Body of pancreas (tissue), 4 donors: Measurements from ENCODE around the gene SORCS2. TPM values are rescaled to one million over a fixed set of nuclear protein-coding genes. Genes with fewer than 3 reads are reported as not detected.

Source experiments
- ATAC-seq: fragments of 150-250 bp; one replicate; pipeline ENCODE4 v1.9.1; 2016
- DNase-seq, 4 donors: peaks; one replicate each; pipeline ENCODE4 v3.0.0-alpha.2; 2019
- H3K27ac ChIP-seq, 4 donors: fragments of 200-600 bp; sonication (generic); 1 replicate in 3 of 4; 2 replicates in 1 of 4; pipeline versions ENCODE4 v1.5.1 to v1.6.1; 2016 to 2019; ENCODE audit warnings: mild to moderate bottlenecking in 1 of 4, mixed read lengths in 1 of 4, moderate library complexity in 1 of 4
- H3K27me3 ChIP-seq, 2 donors: fragments of 200-600 bp; sonication (generic); one replicate each; pipeline ENCODE4 v1.6.0; 2016; ENCODE audit warnings: mild to moderate bottlenecking in 1 of 2
- H3K36me3 ChIP-seq, 2 donors: fragments of 200-600 bp; sonication (generic); replicated peaks in 1 of 2; 2 replicates each; pipeline ENCODE4 v1.5.1; 2016; ENCODE audit warnings: low read depth in 2 of 2; ENCODE audit not compliant: insufficient read depth in 1 of 2
- H3K4me1 ChIP-seq: fragments of 200-600 bp; sonication (generic); one replicate; pipeline ENCODE4 v1.6.0; 2016
- H3K4me3 ChIP-seq, 2 donors: fragments of 200-600 bp; sonication (generic); 1 replicate in 1 of 2; 2 replicates in 1 of 2; pipeline ENCODE4 v1.5.1; 2016 to 2019
- H3K9me3 ChIP-seq, 3 donors: fragments of 200-600 bp; sonication (generic); 1 replicate in 2 of 3; 2 replicates in 1 of 3; pipeline ENCODE4 v1.5.1; 2016
- CTCF ChIP-seq, 7 experiments: fragments of 450-650 bp in 4 of 7; fragments of 200-600 bp in 3 of 7; sonication (generic) in 3 of 7; IDR thresholded peaks; one replicate each; pipeline ENCODE4 v1.5.1; 2016 to 2019; ENCODE audit warnings: antibody characterized with exemption in 7 of 7
- POLR2A ChIP-seq, 3 donors: fragments of 450-650 bp; IDR thresholded peaks; one replicate each; pipeline ENCODE4 v1.6.1; 2016; ENCODE audit warnings: antibody characterized with exemption in 3 of 3, mild to moderate bottlenecking in 2 of 3
- WGBS, 2 donors: methylation state at CpG; one replicate each; pipeline ENCODE4 v1.1.5; 2017; 5-methylcytosine and 5-hydroxymethylcytosine counted together
- intact Hi-C: fragments of 100-400 bp; cut with DNase I; formaldehyde crosslinking; loops from one replicate; pipeline ENCODE4 v1.15.1; 2023
- total RNA-seq, 2 donors: library from RNA; depleted of rRNA; stranded (reverse); fragments of >200 nt; gene quantifications; one replicate each; pipeline ENCODE4 v1.1.0, GENCODE V29; 2016

The SORCS2 gene
- total RNA-seq, 2 donors from 2014 or later: 0.26 to 0.33 TPM

GRCh38 chr4:7608046-7608445 is 415.7 kb downstream of the SORCS2 start:
- no peak overlapping the region for H3K4me3 ChIP-seq
- no peaks in the 10 kb centered on the region for H3K4me1 ChIP-seq
- DNase-seq: no peak
- no peak overlapping the region for H3K27ac ChIP-seq
- no peak for TF ChIP-seq CTCF (IDR thresholded peaks at IDR 0.05)
- TF ChIP-seq POLR2A (IDR thresholded peaks at IDR 0.05): no peak
- intact Hi-C loops: no loop called here
- H3K9me3 ChIP-seq: no peaks in the 10 kb centered on the region
- H3K27me3 ChIP-seq: no peaks in the 10 kb centered on the region
- no peaks in the 10 kb centered on the region for H3K36me3 ChIP-seq
- 47 to 62% methylated on average over 5 to 7 of the region's 7 CpGs for WGBS, 2 donors
- no peak for ATAC-seq

DNA sequence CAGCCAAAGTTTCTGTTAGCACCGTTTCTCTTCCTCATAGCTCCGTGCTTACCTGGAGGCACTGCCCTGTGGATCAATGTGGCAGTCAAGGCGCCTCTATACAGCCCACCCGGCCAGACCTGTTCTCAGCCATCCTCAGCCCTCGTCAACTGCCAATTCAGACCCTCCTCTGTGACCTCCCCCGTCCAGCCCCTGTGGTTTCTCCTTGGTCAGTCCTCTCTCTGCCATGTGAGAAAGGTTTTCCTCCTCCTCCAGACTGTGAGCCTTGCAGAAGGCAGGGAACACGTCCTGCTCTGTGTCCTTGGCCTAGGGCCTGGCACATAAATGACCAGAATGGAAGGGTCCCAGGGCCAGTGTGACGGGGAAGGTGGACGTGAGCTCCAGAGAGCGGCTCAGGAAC is 417.0 kb downstream of the SORCS2 start:
- no peaks in the 10 kb centered on the region for H3K9me3 ChIP-seq
- 21 to 30% methylated on average over 9 to 10 of the region's 10 CpGs for WGBS, 2 donors
- no peak overlapping the region for H3K27ac ChIP-seq
- H3K4me1 ChIP-seq: no peaks in the 10 kb centered on the region
- no peaks in the 10 kb centered on the region for H3K36me3 ChIP-seq
- intact Hi-C loops: no loop called here
- no peak for DNase-seq
- TF ChIP-seq POLR2A (IDR thresholded peaks at IDR 0.05) (no peak), CTCF (IDR thresholded peaks at IDR 0.05) (no peak)
- no peak for ATAC-seq
- no peak overlapping the region for H3K4me3 ChIP-seq
- H3K27me3 ChIP-seq: no peaks in the 10 kb centered on the region

DNA sequence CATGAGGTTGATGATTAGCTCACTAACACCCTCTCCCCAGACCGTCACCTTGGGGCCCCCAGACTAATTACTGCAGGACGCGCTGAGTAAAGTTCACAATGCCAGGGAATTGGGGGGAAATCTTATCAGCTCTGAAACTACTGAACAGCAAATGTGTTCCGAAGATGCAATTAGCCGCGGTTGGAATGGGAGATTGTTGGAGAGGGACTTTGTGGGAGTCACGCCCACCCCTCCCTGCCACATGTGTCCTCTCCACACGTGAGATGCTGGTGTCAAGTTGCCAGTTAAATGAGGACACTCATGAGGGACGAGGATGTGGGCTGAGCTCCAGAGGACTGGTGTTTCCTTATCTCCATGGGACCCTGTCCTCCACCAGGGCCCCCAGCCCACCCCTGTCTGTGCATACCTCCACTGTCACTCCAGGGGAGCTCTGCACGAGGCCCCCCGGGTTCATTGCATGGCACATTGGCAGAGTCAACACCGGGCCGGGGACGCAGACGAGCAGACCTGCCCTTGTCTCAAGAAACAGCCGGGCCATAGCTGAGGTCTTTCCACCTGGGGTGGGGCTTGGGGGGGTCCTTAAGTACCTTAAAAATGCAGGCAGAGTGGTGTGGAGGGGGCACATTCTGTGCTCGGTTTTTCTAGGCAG is 417.8 kb downstream of the SORCS2 start:
- no peak for DNase-seq
- Histone ChIP-seq H3K4me1 (no peaks in the 10 kb centered on the region), H3K36me3 (no peaks in the 10 kb centered on the region), H3K4me3 (no peak overlapping the region), H3K27ac (no peak overlapping the region), H3K9me3 (no peaks in the 10 kb centered on the region), H3K27me3 (no peaks in the 10 kb centered on the region)
- intact Hi-C loops: no loop called here
- no peak for ATAC-seq
- 32 to 39% methylated on average over 12 to 17 of the region's 17 CpGs for WGBS, 2 donors
- TF ChIP-seq CTCF (IDR thresholded peaks at IDR 0.05) (no peak), POLR2A (IDR thresholded peaks at IDR 0.05) (no peak)

DNA sequence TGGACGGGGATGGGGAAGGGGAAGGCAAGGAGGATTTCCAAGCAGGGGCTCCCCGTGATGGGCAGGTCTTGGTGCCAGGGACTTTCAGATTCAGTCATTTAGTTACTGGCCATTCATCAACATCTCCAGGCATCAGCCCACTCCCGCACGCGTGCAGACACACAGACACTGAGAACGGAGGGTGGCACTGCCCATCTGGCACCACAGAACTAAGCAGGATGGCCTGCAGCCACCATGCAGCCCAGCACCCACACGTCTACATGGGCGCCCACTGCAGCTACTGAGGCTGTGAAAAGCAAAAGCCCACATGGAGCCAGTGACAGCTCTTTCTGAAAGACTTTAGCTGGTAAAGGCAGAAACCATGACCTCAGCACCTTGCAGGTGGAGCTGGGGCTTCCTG is 418.5 kb downstream of the SORCS2 start:
- H3K4me1 ChIP-seq: no peaks in the 10 kb centered on the region
- no peaks in the 10 kb centered on the region for H3K27me3 ChIP-seq
- WGBS, 2 donors: 69 to 70% methylated on average over 8 of the region's 8 CpGs
- intact Hi-C loops: no loop called here
- no peaks in the 10 kb centered on the region for H3K9me3 ChIP-seq
- ATAC-seq (no peak), DNase-seq (no peak)
- no peak overlapping the region for H3K27ac ChIP-seq
- H3K4me3 ChIP-seq: no peak overlapping the region
- no peaks in the 10 kb centered on the region for H3K36me3 ChIP-seq
- no peak for TF ChIP-seq CTCF (IDR thresholded peaks at IDR 0.05)
- TF ChIP-seq POLR2A (IDR thresholded peaks at IDR 0.05): no peak

- intact Hi-C loops: no loop called here
- WGBS, 2 donors: 73 to 77% methylated on average over 13 to 16 of the region's 16 CpGs
- Histone ChIP-seq H3K27ac (no peak overlapping the region), H3K4me1 (no peaks in the 10 kb centered on the region), H3K27me3 (no peaks in the 10 kb centered on the region), H3K4me3 (no peak overlapping the region), H3K36me3 (no peaks in the 10 kb centered on the region), H3K9me3 (no peaks in the 10 kb centered on the region)
- no peak for ATAC-seq
- no peak for TF ChIP-seq POLR2A (IDR thresholded peaks at IDR 0.05)
- no peak for TF ChIP-seq CTCF (IDR thresholded peaks at IDR 0.05)
- DNase-seq: no peak
Observed at GRCh38 chr4:7612311-7612897, 420.1 kb downstream of the SORCS2 start.
